Activated gamma-delta T cell treated with anti-CD3 and anti-CD28 coated beads, Interleukin-2, amount 50 U/mL, for 16 hours (primary cell): ENCODE measurements around the gene CDH23.

Experiments
- DNase-seq: peaks from one replicate; pipeline ENCODE4 v3.0.0-alpha.2; 2020; ENCODE audit warnings: low read depth

Gene CDH23

DNA sequence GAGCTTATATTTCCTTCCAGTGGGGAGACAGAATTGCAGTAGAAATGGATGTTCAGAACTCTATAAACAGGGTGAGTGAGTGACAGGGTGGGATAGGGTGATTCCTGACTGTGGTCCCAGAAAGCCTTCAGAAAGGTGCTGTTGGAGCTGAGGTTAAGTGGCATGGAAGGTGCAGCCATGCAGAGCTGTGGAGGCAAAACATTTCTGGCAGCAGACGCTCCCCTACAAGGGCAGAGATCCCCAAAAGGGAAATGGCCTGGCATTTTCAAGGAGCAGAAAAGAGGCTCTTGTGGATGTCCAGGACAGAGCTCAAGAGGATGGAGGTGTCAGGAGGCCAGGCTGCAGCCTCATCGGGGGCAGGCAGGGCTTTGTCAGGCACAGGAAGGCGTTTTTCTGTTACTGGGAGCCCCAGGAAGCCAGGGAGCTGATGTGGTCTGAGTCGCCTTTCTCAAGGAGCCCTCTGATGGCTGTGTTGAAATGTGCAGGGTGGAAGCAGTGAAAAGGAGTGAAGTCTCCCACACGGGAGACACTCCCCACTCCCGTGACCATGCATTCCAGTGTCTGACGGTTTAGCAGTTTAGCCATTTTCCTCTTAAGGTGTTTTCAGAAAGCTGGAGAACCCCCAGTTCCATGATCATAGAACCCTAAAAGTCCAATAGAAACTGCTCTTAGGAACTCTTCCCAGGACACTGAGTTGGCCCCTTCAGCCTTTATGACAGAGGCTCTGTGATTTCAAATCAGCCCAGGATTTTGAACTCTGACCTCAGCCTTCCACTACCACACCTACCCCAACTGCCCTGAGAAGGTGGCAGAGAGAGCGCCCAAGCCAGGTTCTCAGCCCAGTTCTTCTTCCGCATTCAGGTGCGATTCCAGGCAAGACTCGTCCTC lies 226.6 kb downstream of the CDH23 start:
- no peak for DNase-seq

DNA sequence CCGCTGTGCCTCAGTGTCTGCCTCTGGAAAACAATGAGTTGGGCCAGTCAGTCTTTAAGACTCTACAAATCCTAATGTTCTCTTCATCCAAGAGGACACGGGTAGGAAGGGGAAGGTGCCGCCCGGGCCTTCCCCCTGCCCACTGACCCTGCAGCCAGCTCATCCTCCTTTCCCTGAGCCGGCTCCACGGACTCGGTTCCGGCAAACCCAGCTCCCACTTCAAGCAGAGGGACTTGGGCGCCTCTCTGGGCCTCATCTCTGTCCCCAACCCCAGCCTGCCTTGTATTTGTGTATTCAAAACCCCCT lies 227.2 kb downstream of the CDH23 start:
- no peak for DNase-seq

DNA sequence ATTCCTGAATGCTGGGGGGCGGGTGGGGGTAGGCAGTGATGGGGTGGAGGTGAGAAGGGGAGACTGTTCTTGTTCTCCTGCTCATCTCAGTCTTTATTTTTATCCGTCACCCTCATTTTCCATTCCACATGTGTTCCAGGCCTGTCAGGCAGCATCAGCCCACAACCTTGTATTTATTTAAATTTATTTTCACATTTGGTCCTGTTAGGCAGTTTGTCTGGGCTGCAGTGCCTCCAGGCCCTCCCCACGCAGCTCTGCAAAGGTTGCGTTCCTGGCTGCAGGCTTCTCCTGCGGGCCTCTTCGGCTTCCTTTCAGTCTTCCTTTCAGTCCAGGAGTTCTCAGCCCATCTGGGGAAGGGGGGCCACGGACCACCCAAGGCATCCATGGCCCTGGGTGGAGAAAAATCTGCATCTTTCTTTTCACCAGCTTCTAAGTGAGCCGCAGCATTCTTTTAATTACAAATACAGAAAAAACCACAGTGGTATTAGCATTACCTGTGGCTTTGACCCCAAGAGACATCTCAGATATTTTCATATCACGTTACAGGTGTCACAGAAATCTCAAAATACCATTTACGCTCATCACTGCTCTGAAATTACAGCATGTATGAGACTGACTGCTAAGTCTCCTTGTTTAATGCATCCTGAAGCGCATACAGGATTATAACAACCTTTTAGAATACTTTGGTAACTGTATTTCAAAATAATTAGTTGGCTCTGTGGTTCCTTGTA lies 228.9 kb downstream of the CDH23 start:
- no peak for DNase-seq

DNA sequence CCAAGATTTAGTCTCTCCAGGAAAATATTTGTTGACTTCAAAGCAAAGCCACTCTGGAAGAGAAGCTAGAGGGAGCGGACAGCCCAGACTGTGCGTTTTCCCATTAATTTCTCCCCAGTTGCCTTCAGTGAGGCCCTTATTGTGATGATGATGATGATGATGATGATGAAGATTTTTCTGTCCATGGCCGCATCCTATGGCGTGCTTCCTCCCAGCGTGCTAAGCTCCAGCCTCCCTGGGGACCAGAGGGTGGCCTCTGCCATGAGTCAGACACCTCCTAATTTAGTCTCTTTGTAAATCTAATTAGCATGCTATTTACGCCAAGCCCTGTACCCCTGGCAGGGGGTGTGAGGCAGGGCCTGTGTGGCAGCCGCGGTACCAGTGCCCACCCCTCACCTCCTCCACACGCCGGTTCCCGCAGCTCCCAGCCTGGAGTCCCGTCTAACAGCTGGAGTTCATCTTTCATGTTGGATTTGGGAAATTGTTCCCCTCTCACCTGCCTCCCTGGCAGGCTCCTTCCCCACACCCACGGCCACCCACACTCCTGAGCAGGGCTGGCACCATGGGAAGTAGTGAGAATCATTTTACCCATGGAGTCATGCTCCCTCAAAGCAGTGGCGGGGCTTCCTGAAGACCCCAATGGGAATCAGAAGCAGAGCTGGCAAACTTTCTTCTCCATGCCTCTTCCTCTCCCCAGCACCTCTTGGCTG lies 230.7 kb downstream of the CDH23 start:
- no peak for DNase-seq

DNA sequence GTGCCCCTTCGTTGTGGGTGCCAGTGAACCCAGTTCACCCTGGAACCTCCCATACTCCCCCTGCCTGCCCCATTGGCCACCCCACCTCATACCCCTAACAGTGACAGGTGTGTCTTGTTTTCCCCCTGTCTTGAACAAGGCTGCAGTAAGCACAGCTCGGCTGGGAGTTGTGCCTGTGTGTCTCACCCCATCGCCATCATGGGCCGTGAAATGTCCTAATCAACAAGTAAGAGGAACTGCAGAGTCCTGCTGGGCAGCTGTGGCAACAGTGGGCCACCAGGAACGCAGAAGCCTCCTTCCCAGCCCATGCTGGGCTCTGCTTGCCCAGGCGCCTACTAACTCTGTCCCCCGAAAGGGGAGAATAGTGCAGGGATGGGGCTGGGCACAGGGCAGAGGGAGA lies 231.2 kb downstream of the CDH23 start:
- no peak for DNase-seq

DNA sequence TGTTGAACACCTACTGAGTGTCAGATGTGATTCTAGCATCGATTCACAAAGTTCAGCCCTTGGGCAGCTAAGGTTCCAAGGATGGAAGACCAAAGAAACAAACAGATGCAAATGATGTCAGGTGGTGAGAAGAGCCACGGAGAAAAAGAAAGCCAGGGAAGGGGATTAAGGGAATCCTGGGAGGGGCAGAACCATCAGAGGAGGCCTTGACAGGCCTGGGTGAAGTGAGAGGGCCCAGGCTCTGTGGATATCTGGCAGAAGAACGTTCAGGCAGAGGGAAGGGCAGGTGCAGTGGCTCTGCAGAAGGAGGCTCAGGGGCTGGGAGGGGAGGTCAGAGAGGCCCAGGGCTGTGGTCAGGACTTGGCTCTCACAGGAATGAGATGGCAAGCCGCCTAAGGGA lies 232.4 kb downstream of the CDH23 start:
- DNase-seq, result no peak

DNA sequence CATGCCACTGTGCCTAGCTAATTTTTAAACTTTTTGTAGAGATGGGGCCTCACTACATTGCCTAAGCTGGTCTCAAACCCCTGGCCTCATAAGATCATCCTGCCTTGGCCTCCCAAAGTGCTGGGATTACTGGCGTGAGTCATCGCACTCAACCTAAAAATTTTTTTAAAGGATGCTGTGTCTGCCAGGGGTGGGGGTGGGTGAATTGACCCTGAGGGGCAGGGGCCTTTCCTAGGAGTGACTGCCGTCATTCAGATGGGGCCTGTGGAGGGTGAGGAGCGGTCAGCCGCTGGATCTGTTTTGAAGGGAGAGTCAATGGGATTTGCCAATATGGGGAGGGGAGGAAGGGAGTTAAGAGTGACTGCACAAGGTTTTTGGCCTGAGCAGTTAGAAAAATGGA lies 233.4 kb downstream of the CDH23 start:
- DNase-seq, result no peak

DNA sequence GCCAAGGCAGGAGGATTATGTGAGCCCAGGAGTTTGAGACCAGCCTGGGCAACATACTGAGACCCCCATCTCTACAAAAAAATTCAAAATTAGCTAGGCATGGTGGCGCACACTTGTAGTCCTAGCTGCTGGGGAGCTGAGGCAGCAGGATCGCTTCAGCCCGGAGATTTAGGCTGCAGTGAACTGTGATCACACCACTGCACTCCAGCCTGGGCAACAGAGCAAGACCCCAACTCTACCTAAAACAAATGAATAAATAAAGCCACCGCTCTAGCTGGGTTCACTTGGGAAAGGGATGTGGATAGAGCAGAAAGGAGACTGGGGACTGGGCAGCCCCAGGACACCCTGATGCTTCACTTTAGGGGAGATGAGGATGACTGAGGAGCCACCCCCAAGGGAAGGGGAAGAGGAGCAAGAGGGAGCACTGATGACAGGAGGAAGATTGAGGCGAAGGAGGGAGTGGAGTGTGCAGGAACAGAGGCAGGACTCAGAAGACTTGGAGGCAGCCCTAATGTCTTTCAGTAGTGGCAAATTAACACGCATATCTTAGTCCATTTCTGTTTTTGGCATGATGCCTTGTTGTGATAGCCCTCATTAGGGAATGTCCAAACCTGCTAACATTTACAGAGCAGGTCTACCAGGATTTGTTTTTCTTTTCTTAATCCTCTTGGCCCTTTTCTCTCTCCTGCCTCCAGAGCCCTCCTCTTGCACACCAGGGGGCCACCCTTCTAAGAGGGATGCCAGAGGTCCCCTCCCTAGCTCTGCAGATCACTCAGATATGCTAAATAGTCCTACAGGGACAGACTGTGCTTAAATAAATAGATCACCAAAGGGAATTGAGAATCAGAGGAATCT lies 234.5 kb downstream of the CDH23 start:
- DNase-seq, result no peak

DNA sequence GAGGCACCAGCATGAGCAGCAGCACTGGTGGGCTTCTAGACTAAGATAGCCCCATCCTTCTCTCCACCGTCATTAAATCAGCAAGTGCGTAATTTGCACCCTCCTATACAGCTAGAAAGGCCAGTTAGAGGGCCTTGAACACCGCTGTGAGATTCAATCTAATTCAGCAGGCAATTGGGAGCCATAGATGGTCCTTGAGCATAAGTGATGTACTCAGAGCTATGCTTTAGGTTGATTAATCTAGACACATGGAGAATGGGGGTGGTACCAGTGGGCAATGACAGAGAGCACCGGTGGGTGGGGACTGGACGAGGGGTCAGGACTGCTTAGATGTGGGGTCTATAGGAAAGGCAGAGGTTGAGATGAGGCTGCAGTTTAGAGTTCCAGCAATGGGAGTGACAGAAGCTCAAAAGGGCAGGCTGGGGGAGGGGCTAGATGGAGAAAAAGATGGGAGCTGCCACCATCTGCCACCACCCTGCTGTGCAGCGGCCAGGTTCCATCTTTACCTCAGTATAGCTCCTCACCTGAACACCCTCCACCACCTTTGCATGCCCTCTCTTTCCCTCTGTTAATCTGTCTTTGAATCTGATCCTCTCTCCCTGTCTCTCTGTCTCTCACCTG lies 235.6 kb downstream of the CDH23 start:
- DNase-seq, result no peak

DNA sequence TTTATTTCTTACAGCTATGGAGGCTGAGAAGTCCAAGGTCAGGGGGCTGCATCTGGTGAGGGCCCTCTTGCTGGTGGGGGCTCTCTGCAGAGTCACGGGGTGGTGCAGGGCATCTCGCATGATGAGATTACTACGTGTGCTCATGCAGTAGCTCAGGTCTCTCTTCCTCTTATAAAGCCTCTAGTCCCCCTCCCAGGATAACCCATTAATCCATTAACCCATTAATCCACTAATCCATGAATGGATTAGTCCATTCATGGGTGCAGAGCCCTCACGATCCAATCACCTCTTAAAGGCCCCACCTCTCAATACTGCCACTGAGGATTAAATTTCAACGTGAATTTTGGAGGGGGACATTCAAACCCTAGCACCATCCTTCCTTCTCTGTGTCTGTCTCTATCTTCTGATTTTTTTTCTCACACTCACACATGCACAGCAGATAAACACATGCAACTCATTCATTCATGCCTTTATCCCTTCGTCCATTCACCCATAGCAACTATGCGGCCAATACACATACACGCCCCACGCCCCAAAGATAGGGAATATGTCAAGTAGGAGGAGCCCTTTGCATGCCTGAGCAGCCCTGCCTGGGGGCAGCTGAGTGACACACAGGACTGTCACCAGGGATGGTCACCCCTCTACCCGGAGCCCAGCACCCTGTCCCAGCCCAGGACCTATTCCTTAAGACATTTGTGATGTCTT lies 236.3 kb downstream of the CDH23 start:
- no peak for DNase-seq

DNA sequence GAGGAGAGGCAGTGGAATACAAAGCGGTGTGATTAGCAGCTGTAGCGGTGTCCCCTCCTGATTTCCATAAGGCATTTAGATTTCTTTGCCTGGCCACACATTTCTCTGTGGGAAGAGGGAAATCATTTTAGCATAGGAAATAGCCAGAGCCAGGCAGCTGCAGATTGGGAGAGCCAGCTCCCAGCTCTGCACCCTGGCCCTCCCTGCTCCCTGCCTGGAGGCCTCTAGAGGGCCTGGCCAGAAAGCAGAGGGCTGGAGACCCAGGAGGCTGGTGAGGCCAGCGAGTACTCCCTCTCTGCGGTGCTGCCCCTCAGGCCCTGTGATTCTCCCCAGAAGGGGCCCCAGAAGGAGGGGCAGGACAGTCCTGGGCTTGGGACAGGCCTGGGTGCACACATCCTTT lies 237.2 kb downstream of the CDH23 start:
- DNase-seq, result no peak

DNA sequence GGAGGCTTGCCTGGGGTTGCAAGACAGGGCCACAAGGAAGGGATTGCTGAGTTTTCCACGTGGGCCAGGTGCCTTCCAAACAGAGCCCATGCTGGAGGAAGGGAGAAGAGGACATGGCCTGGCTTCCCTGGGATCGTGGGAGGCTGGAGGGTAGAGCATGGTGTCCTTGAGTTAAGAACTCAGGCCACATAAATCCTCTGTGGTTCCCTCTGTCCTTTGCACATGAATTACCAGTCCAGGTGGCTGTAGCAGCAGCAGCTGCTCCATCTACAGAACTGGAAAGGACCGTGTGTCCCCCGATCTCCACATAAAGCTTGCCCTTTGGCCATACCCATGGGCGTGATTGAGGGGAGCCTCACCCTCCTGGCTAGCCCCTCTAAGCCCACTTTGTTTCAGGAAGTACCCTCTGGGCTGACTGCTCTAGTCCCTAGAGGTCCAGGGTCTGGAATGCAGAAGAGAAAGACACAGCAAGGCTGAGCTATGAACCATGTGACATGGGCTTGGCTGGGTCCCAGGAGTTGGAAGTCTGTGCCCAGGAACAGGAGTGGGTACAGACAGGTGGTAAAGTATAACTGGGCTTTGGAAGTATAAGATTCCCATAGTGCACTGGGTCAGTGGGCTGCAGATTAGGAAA lies 237.9 kb downstream of the CDH23 start:
- DNase-seq, result no peak

DNA sequence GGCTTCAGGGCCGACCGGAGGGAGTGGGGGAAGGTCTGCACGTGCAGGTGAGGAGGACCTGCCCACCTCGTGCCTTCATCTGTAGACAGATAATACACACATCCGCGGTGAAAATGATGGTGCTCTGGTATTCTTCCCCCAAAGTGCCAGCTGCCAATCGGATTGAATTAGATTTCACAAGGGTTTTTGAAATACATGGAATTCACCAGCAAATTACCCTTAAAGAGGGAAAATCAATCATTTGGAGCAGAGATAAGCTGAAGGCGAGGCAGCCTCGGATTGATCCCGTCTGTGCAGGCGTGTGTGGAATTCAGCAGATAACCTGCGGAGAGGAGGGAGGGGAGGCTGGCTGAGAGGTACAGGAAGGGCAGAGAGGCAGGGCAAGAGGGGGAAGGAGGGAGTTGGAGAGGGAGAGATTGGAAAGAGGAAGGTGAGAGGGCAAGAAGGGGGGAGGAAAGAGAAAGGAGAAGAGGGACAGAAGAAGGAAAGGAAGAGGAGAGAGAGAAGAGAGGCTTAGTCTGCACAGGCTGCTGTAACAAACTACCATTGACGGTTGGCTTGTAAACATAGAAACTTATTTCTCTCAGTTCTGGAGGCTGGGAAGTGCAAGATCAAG lies 238.6 kb downstream of the CDH23 start:
- DNase-seq, result no peak

DNA sequence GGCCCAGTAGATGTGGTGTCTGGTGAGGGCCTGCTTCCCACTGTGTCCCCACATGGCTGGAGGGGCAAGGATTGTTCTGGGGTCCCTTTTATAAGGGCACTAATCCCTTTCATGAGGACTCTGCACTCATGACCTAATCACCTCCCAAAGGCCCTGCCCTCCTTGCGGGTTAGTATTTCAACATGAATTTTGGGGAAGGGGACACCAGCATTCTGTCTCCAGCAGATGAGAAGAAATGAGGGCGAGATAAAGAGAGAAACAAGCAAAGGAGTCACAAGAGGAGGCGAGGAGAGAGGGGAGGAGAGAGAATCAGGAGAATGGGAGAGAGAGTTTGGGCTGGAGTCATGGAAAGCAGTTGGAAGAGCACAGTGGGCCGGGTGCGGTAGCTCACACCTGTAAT lies 239.1 kb downstream of the CDH23 start:
- no peak for DNase-seq

DNA sequence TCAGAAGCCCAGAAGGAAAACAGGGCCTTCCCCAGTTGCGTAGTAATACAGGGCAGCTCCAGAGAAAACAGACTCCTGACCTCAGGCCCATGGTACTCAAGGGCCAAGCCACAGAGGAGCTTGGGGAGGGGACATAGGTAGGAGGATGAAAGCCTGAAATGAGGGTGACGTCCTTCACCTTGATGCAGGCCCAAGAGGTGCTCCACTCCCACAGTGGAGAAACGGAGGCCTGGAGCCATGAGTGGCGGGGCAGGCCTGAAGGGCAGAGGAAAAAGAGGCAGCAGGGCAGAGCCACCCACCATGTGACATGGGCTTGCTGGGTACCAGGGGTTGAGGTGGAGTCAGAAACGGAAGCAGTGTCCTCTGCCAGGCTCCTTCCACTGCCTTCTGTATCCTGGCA lies 239.9 kb downstream of the CDH23 start:
- DNase-seq, result no peak

DNA sequence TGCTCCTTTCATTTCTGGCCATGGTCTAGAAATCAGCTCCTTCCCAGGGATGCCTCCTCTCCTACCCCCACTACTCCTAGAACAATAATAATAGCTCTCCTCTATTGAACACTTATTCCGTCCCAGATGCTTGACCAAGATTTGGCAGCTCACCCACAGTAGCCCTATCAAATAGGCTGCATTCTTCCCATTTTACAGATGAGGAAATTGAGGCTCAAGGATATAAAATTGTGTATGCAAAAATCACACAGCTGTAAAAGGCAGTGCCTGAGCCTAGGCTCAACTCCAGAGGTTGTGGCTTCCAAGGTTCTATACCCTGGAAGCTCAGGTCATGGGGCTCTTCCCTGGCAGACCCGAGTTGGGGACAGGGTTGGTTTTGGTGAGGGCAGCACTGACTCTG lies 240.6 kb downstream of the CDH23 start:
- DNase-seq, result no peak

DNA sequence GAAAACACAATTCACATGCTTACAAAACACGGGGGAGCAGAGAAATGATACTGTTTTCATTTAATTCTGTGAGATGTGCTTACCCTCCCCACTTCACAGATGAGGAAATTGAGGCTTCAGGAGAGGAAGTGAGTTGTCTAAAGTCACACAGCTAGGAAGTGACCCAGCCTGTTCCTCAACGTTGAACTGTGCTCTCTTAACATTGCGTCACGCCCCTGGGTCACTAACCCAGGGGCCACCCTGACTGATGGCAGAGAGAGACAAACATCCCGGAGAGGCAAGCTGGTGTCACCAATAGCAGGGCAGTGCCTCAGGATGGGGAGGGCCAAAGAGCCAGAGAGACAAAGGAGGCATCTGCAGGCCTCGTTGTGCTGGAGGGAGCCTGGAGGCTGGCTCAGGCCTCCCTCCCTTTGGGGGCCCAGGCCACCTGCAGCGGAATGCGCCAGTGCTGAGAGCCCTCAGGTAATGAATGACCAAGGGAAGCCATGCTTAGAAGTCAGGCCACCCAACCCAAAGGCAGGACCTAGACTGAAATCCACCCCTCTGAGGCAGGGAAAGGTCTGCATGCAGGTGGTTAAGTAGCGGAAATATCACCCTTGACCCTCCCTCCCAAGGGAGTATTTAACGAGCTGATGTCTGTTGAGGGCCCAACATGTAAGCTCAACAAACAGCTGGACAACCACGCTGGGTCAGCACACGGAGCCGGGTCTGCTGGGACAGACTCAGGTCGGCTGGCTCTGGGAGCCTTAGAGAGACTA lies 241.5 kb downstream of the CDH23 start:
- no peak for DNase-seq

DNA sequence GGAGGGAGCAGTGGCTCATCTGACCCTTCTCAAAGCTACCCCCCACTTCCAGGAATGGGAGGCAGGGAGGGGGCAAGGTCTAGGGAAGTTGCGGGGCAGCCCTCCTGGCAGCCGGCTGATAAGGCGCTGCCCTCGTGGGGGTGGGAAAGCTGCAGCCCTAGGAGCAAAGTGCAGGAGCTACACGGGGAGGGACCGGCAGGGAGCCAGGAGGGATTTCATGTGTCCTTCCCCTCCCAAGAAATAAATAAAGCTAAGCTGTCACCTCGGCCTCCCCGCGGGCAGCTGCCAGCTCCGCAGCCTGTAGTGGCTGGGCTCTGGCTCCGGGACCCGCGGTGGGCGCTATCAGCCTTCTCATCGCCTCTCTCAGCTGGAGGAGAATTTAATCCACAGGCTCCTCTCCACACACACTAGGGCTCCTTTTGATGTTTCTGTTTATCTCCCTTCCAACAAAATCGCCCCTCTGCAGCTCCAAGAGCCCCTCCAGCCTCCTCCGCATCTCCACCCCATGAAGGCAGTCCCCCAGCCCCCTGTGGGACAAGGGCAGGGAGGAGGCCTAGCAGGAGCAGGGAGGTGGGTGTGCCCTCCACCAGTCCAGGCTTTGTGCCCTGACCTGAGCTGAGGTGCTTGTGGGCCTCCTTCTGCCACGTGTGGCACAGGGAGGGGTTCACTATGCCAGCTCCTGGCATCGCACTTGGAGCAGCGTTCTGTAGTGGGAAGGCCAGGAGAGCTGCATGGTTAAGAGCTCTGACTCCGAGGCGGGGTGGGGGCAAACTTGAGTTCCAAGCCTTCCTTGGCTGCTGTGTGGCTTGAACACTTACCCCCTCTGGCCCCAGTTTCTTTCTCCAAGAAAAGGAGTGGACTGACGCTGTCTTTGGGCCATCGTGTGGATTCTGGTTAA lies 242.4 kb downstream of the CDH23 start:
- DNase-seq, result no peak
